CD4-positive, alpha-beta T cell treated with Interleukin-4 for 4 hours (primary cell): ENCODE measurements around the gene BANF1.
A peak's percentile ranks its signal among the peaks of the same experiment; 100 is the strongest.
"Not testable (repeated sequence)": the region's sequence is repeated elsewhere in the genome, so short reads cannot be mapped to it uniquely, and the experiment has no call there.

Source experiments
- DNase-seq: peaks from one replicate; pipeline ENCODE4 v3.0.0-alpha.2; 2020

The BANF1 gene

GRCh38 chr11:65978391-65979238, 23.7 kb upstream of the BANF1 start:
- DNase-seq = no peak

GRCh38 chr11:65979261-65979759, 23.0 kb upstream of the BANF1 start:
- no peak for DNase-seq

GRCh38 chr11:65981101-65981740, 21.1 kb upstream of the BANF1 start:
- no peak for DNase-seq

- DNase-seq = no peak
Measured at GRCh38 chr11:65981972-65982823, 20.1 kb upstream of the BANF1 start.

GRCh38 chr11:65982824-65983588, 19.3 kb upstream of the BANF1 start:
- DNase-seq = no peak

GRCh38 chr11:65983589-65983987, 18.7 kb upstream of the BANF1 start:
- DNase-seq = no peak

GRCh38 chr11:65987336-65987735, 15.0 kb upstream of the BANF1 start:
- no peak for DNase-seq

GRCh38 chr11:65988791-65989592, 13.3 kb upstream of the BANF1 start:
- peak; percentile 94 for DNase-seq

- no peak for DNase-seq
Measured at GRCh38 chr11:65992056-65992455, 10.2 kb upstream of the BANF1 start.

GRCh38 chr11:65997286-65997685, 5.0 kb upstream of the BANF1 start:
- no peak for DNase-seq

GRCh38 chr11:66002648-66003225, 434 bp downstream of the BANF1 start:
- DNase-seq = no peak

GRCh38 chr11:66003291-66003690, 988 bp downstream of the BANF1 start:
- no peak for DNase-seq

- no peak for DNase-seq
Measured at GRCh38 chr11:66004186-66004585, 1.9 kb downstream of the BANF1 start.

GRCh38 chr11:66006134-66006890, 4.0 kb downstream of the BANF1 start:
- no peak for DNase-seq

GRCh38 chr11:66006891-66007176, 4.5 kb downstream of the BANF1 start:
- no peak for DNase-seq

GRCh38 chr11:66007201-66007634, 4.9 kb downstream of the BANF1 start:
- no peak for DNase-seq

GRCh38 chr11:66008095-66008467, 5.8 kb downstream of the BANF1 start:
- no peak for DNase-seq

GRCh38 chr11:66008468-66009101, 6.3 kb downstream of the BANF1 start:
- DNase-seq = no peak

- not testable (repeated sequence) for DNase-seq
Measured at GRCh38 chr11:66010036-66010435, 7.7 kb downstream of the BANF1 start.

- DNase-seq = no peak
Measured at GRCh38 chr11:66011239-66011784, 9.0 kb downstream of the BANF1 start.
